HG03097 (cell line): ENCODE results near the gene TAP1.
"Not testable (repeated sequence)": the region's sequence is repeated elsewhere in the genome, so short reads cannot be mapped to it uniquely, and the experiment has no call there.

Experiments used
- ATAC-seq: cut with Tn5 transposase; IDR thresholded peaks from one replicate; pipeline ENCODE4 v1.9.1; 2021; ENCODE audit not compliant: unreplicated experiment, low FRiP score

Gene TAP1

GRCh38 chr6:32809171-32809570 lies 44.3 kb downstream of the TAP1 start:
- no peak for ATAC-seq

GRCh38 chr6:32807020-32807580 lies 46.4 kb downstream of the TAP1 start:
- no peak for ATAC-seq

- not testable (repeated sequence) for ATAC-seq
These were observed 48.1 kb downstream of the TAP1 start for GRCh38 chr6:32805404-32805803.

GRCh38 chr6:32803416-32803815 lies 50.1 kb downstream of the TAP1 start:
- ATAC-seq, result no peak

- no peak for ATAC-seq
These were observed 53.8 kb downstream of the TAP1 start for GRCh38 chr6:32799740-32800139.

- no peak for ATAC-seq
These were observed 54.3 kb downstream of the TAP1 start for GRCh38 chr6:32799168-32799567.

GRCh38 chr6:32796848-32797776 lies 56.4 kb downstream of the TAP1 start:
- ATAC-seq, result no peak
